Hepatocyte (in vitro differentiated cells): ENCODE results near the gene HSPB6. TPM values are rescaled to one million over a fixed set of nuclear protein-coding genes. Genes with fewer than 3 reads are reported as not detected.
A peak's percentile ranks its signal among the peaks of the same experiment; 100 is the strongest.

Experiments used
- DNase-seq: peaks from one replicate; pipeline ENCODE4 v3.0.0-alpha.2; 2016; ENCODE audit warnings: low spot score
- H2AFZ ChIP-seq: fragments of 200-600 bp; sonication (generic); 2 replicates; pipeline ENCODE4 v1.6.0; 2016; ENCODE audit warnings: antibody characterized with exemption, mild to moderate bottlenecking
- H3K27ac ChIP-seq: fragments of 200-600 bp; sonication (generic); 2 replicates; pipeline ENCODE4 v1.5.1; 2016; ENCODE audit warnings: mild to moderate bottlenecking
- H3K27me3 ChIP-seq: fragments of 200-600 bp; sonication (generic); 2 replicates; pipeline ENCODE4 v1.6.1; 2016
- H3K36me3 ChIP-seq: fragments of 200-600 bp; sonication (generic); replicated peaks from 2 replicates; pipeline ENCODE4 v1.5.1; 2016; ENCODE audit warnings: low read depth; ENCODE audit not compliant: insufficient read depth
- H3K4me1 ChIP-seq: fragments of 200-600 bp; sonication (generic); 2 replicates; pipeline ENCODE4 v1.5.1; 2016; ENCODE audit warnings: mild to moderate bottlenecking, moderate library complexity; ENCODE audit not compliant: insufficient read depth
- H3K4me2 ChIP-seq: fragments of 200-600 bp; sonication (generic); 2 replicates; pipeline ENCODE4 v1.6.0; 2016
- H3K4me3 ChIP-seq: fragments of 200-600 bp; sonication (generic); 2 replicates; pipeline ENCODE4 v1.5.1; 2016; ENCODE audit warnings: mild to moderate bottlenecking
- H3K79me2 ChIP-seq: fragments of 200-600 bp; sonication (generic); 2 replicates; pipeline ENCODE4 v1.6.0; 2017; ENCODE audit warnings: mild to moderate bottlenecking
- H3K9me2 ChIP-seq: fragments of 200-600 bp; sonication (generic); replicated peaks from 2 replicates; pipeline ENCODE4 v1.6.0; 2017; ENCODE audit warnings: mild to moderate bottlenecking; ENCODE audit not compliant: insufficient read depth
- H3K9me3 ChIP-seq: fragments of 200-600 bp; sonication (generic); 2 replicates; pipeline ENCODE4 v1.5.1; 2016; ENCODE audit warnings: low read depth, mild to moderate bottlenecking
- H4K20me1 ChIP-seq: fragments of 200-600 bp; sonication (generic); 2 replicates; pipeline ENCODE4 v1.6.0; 2016; ENCODE audit warnings: mild to moderate bottlenecking; ENCODE audit not compliant: insufficient read depth, poor library complexity, severe bottlenecking
- EZH2 ChIP-seq: fragments of 200-600 bp; sonication (generic); IDR thresholded peaks from 2 replicates; pipeline ENCODE4 v1.6.1; 2016; ENCODE audit warnings: antibody characterized with exemption, mild to moderate bottlenecking, borderline replicate concordance
- EZH2phosphoT487 ChIP-seq: fragments of 200-600 bp; sonication (generic); IDR thresholded peaks from one replicate; pipeline ENCODE4 v1.6.1; 2018; ENCODE audit warnings: antibody characterized with exemption, mild to moderate bottlenecking, low read depth, moderate library complexity; ENCODE audit not compliant: unreplicated experiment, severe bottlenecking
- WGBS: methylation state at CpG from one replicate; pipeline ENCODE4 v1.1.6; 2016; ENCODE audit warnings: low lambda C conversion rate; ENCODE audit errors: missing lambda C conversion rate; 5-methylcytosine and 5-hydroxymethylcytosine counted together
- polyA plus RNA-seq: library from polyadenylated mRNA; unstranded; fragments of >200 nt; fragmentation: Nextera tagmentation; extraction: Ambion mirVana; gene quantifications from 2 replicates; pipeline ENCODE4 v1.2.1, GENCODE V29; 2016
- total RNA-seq: library from RNA; depleted of rRNA; stranded (reverse); fragments of >200 nt; gene quantifications from 2 replicates; pipeline ENCODE4 v1.2.3, GENCODE V29; 2014
- TF ChIP-seq, protein P1 (sequence below): fragments of 200-600 bp; sonication (generic); IDR thresholded peaks from 2 replicates; pipeline ENCODE4 v1.5.1; 2016; ENCODE audit warnings: antibody characterized with exemption, mild to moderate bottlenecking; ENCODE audit not compliant: poor library complexity

HSPB6 gene, protein sequence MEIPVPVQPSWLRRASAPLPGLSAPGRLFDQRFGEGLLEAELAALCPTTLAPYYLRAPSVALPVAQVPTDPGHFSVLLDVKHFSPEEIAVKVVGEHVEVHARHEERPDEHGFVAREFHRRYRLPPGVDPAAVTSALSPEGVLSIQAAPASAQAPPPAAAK
- total RNA-seq: 7.1 and 14.2 TPM in 2 replicates
- 235 and 240 TPM in 2 replicates for polyA plus RNA-seq

DNA sequence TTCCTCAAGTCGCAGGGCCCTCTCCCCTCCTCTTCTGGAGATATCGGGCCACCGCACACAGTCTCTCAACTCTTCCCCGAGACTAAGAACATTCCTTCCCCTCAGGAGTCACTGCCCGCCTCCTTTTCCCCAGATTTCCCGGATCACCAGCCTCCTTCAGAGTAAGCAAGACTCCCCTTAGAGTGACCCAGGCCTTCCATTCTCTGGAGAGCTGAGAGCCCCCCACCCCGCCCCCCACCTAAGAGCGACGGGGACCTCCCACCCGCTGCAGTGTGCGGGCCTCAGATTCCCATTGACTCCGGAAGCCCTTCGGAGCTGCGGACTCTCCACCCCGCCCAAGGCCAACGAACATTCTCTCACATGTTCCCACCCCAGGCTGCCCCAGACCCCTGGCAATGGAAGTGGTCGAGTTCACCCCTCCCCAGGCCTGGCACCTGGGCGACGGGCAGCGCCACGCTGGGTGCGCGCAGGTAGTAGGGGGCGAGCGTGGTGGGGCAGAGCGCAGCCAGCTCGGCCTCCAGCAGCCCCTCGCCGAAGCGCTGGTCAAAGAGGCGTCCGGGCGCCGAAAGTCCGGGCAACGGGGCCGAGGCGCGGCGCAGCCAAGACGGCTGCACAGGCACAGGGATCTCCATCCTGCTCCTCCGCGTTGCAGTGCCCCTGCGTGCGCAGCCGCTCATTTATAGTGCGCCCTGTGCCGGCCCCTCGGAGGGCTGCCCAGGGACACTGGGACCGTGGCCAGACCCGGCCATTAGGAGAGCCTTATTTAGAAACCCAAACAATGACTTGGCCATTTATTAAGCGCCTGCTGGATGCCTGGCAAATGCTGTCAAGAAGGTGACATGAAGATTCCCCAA, at the start of gene HSPB6:
TSS of gene HSPB6 (minus strand) at position 653 of the 854 bp plus-strand sequence. CDS start at position 632, 21 bp downstream.
- 18% methylated on average over 30 of the region's 52 CpGs for WGBS
- peaks cover 2% of the 10 kb centered on the region for H3K27me3 ChIP-seq
- H3K4me1 ChIP-seq: peaks cover 28% of the 10 kb centered on the region
- no peaks in the 10 kb centered on the region for H3K36me3 ChIP-seq
- no peak for TF ChIP-seq EZH2phosphoT487
- TF ChIP-seq, protein P1, sequence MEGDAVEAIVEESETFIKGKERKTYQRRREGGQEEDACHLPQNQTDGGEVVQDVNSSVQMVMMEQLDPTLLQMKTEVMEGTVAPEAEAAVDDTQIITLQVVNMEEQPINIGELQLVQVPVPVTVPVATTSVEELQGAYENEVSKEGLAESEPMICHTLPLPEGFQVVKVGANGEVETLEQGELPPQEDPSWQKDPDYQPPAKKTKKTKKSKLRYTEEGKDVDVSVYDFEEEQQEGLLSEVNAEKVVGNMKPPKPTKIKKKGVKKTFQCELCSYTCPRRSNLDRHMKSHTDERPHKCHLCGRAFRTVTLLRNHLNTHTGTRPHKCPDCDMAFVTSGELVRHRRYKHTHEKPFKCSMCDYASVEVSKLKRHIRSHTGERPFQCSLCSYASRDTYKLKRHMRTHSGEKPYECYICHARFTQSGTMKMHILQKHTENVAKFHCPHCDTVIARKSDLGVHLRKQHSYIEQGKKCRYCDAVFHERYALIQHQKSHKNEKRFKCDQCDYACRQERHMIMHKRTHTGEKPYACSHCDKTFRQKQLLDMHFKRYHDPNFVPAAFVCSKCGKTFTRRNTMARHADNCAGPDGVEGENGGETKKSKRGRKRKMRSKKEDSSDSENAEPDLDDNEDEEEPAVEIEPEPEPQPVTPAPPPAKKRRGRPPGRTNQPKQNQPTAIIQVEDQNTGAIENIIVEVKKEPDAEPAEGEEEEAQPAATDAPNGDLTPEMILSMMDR: no peak
- TF ChIP-seq EZH2: peak; percentile 31
- H3K9me2 ChIP-seq: no peaks in the 10 kb centered on the region
- peak within 1 kb of the TSS; percentile 28 for H3K4me3 ChIP-seq
- peak; percentile 75 for DNase-seq
- peak within 1 kb of the TSS; percentile 97 for H3K27ac ChIP-seq
- H3K79me2 ChIP-seq: peaks cover 26% of the 10 kb centered on the region
- H3K4me2 ChIP-seq: peak within 1 kb of the TSS; percentile 74
- H4K20me1 ChIP-seq: no peaks in the 10 kb centered on the region
- no peaks in the 10 kb centered on the region for H3K9me3 ChIP-seq
- no peak within 1 kb of the TSS for H2AFZ ChIP-seq

DNA sequence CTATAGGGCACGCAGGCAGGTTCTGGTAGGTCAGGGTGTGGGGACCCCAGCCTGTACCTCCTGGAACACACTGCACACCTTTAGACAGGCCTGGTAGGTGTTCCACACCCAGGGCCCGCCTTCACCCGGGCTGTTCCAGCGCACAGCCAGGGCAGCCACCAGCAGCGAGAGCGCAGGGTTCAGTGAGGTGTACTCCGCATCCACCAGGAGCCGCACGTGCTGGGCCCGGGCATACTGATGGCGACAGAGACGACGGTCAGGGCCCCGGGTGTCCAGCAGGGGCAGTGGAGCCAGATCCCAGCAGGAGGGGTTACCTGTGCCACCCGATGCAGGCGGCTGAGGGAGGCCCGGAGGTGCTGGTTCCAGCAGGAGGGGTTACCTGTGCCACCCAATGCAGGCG, 49.8 kb upstream of the HSPB6 start:
- H3K4me2 ChIP-seq: no peak overlapping the region
- H3K36me3 ChIP-seq: no peaks in the 10 kb centered on the region
- no peak overlapping the region for H3K27ac ChIP-seq
- H3K27me3 ChIP-seq: no peaks in the 10 kb centered on the region
- H3K4me1 ChIP-seq: no peaks in the 10 kb centered on the region
- no peak overlapping the region for H2AFZ ChIP-seq
- no peak for DNase-seq
- H3K79me2 ChIP-seq: no peaks in the 10 kb centered on the region
- TF ChIP-seq, protein P1: no peak
- no peak for TF ChIP-seq EZH2phosphoT487
- no peak for TF ChIP-seq EZH2
- H4K20me1 ChIP-seq: no peaks in the 10 kb centered on the region
- no peaks in the 10 kb centered on the region for H3K9me2 ChIP-seq
- H3K9me3 ChIP-seq: no peaks in the 10 kb centered on the region
- WGBS: 86% methylated on average over 18 of the region's 18 CpGs
- no peak overlapping the region for H3K4me3 ChIP-seq

DNA sequence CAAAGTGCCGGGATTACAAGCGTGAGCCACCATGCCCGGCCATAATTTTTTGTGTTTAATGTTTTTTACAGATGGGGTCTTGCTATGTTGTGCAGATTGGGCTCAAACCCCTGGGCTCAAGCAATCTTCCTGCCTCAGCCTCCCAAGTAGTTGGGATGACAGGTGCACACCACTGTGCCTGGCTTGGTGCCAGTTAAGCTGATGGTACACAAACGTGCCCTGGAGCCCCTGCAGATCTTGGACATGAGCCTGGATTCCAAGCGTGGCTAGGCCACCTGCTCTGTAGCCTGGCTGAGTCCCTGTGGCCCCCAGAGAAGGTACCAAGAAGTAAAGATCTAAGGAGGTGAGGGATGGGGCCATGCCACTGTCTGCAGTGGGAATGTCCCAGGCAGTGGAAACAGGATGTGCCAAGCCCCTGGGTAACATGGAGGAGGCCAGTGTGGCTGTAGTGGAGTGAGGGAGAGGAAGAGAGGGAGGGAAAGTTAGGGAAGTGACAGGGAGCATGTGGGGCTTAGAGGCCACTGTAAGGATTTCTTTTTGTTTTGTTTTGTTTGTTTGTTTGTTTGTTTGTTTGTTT, 48.8 kb upstream of the HSPB6 start:
- Histone ChIP-seq H3K9me3 (no peaks in the 10 kb centered on the region), H3K4me1 (no peaks in the 10 kb centered on the region), H3K79me2 (no peaks in the 10 kb centered on the region), H2AFZ (no peak overlapping the region), H4K20me1 (no peaks in the 10 kb centered on the region), H3K36me3 (no peaks in the 10 kb centered on the region), H3K9me2 (no peaks in the 10 kb centered on the region), H3K27me3 (no peaks in the 10 kb centered on the region), H3K27ac (no peak overlapping the region), H3K4me2 (no peak overlapping the region), H3K4me3 (no peak overlapping the region)
- whole genome bisulfite sequencing: 79% methylated on average over 5 of the region's 5 CpGs
- TF ChIP-seq EZH2phosphoT487: no peak
- no peak for TF ChIP-seq EZH2
- TF ChIP-seq, protein P1: no peak
- no peak for DNase-seq
